Fibroblast of skin of right biceps (primary cell): ENCODE data around the gene TOPORS.
A peak's percentile ranks its signal among the peaks of the same experiment; 100 is the strongest.
"Not testable (repeated sequence)": the region's sequence is repeated elsewhere in the genome, so short reads cannot be mapped to it uniquely, and the experiment has no call there.

Source experiments
- DNase-seq: peaks from one replicate; pipeline ENCODE4 v3.0.0-alpha.2; 2013

Gene TOPORS

GRCh38 chr9:32552172-32552872 lies at the start of gene TOPORS, which contains the start of gene SMIM27:
TSS of gene TOPORS (minus strand) at chr9:32552586. CDS start at chr9:32552436, 150 bp downstream.
TSS of gene SMIM27 (plus strand) at chr9:32552327. CDS start at chr9:32552435, 108 bp downstream.
- DNase-seq, result peak; percentile 90

DNA sequence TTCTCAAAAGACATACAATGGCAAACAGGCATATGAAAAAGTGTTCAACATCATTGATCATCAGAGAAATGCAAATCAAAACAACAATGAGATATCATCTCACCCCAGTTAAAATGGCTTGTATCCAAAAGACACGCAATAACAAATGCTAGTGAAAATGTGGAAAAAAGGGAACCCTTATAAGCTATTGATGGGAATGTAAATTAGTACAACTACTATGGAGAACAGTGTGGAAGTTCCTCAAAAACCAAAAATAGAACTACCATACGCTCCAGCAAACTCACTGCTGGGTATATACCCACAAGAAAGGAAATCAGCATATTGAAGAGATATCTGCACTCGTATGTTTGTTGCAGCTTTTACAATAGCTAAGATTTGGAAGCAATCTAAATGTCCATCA lies 46.6 kb upstream of the TOPORS start:
- DNase-seq, result not testable (repeated sequence)

- no peak for DNase-seq
Measured at GRCh38 chr9:32596936-32597335, 44.5 kb upstream of the TOPORS start.

GRCh38 chr9:32596096-32596865 lies 43.9 kb upstream of the TOPORS start:
- no peak for DNase-seq

- DNase-seq, result no peak
Measured at GRCh38 chr9:32590898-32591297, 38.5 kb upstream of the TOPORS start.

DNA sequence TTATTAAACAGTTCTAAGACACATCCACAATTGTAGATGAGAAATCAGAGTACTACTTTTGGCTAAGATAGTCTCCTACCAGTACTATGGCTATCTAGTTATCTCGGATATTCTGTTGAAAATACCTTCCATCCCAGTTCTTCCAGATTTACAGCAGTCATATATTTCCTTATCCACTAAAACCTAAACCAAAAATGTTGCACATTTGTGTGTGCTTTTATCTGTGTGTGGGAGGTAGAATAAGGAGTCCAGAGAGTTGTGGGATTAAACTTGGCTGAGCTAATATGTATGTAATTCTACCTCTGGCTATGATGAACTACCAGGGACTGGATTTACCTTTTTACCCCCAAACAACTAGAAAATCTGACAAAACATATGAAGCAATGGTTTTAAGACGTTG lies 38.1 kb upstream of the TOPORS start:
- no peak for DNase-seq

- DNase-seq, result peak; percentile 48
Measured at GRCh38 chr9:32589083-32589723, 36.8 kb upstream of the TOPORS start.

- DNase-seq, result no peak
Measured at GRCh38 chr9:32587901-32588300, 35.5 kb upstream of the TOPORS start.

DNA sequence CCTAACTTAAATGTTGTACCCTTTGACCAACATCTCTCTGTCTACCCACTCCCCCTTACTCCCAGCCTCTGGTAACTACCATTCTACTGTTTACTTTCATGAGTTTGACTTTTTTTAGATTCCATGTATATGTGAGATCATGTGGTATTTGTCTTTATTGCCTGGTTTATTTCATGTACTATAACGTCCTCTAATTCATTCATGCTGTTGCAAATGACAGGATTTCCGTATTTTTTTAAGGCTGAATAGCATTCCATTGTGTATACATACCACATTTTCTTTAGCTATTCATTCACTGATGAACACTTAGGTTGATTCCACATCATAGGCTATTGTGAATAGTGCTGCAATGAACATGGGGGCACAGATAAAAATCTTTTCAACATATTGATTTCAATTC lies 32.4 kb upstream of the TOPORS start:
- peak; percentile 47 for DNase-seq

- peak; percentile 48 for DNase-seq
Measured at GRCh38 chr9:32581512-32582143, 29.2 kb upstream of the TOPORS start.

DNA sequence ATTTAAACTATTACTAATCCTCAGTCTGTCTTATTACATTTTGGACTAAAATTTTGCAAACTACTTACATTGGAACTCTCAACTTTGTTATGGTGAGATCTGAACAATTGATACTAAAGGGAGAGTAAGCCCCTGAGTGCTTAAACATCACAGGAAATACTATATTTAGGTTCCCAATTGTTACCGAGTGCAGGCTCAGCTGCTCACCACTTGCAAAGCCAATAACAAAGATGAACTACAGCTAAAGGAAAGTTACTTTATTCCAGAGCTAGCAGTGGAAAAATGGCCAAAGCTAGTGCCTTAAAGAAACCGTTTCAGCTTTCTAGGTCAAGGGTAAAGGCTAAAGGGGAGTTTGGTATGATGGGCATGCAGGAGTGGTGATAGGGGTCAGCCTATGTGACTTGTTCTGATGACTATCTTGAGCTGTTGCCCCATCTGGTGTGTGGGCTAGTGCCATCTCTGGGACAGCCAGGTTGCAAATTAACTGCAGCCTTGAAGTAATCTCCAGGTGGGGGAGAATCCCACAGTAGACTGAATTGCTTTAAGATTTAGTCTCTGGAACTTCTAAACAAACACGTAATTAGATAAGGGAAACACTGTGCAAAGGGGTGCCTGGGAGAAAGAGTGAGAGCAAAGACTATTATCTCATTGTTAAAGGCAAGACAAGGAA lies 28.4 kb upstream of the TOPORS start:
- DNase-seq, result no peak

- peak; percentile 43 for DNase-seq
Measured at GRCh38 chr9:32579706-32580331, 27.4 kb upstream of the TOPORS start.

DNA sequence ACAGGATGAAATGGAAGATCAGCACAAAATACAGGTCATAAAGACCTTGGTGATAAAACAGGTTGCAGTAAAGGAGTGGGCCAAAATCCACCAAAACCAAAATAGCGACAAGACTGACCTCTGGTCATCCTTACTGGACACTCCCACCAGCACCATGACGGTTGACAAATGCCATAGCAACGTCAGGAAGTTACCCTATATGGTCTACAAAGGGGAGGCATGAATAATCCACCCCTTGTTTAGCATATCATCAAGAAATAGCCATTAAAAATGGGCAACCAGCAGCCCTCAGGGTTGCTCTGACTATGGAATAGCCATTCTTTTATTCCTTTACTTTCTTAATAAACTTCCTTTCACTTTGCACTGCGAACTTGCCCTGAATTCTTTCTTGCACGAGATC lies 26.6 kb upstream of the TOPORS start:
- no peak for DNase-seq

GRCh38 chr9:32577316-32577715 lies 24.9 kb upstream of the TOPORS start:
- DNase-seq, result no peak

DNA sequence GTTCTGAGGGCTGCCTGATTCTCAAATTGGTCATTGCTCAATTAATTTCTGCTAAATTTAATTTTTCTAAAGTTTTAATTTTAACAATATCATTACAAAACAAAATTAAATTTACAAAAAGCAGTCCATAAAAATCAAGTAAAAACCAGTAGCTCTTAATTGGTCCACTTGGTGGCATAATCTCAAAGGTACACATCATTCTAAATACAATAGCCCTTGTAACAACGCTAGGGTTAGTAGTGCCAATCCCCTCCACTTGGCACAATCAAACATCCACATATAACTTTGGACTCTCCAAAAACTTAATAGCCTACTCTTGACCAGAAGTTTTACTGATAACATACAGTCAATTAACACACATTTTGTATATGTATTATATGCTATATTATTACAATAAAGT lies 22.5 kb upstream of the TOPORS start:
- no peak for DNase-seq

- no peak for DNase-seq
Measured at GRCh38 chr9:32573821-32574220, 21.4 kb upstream of the TOPORS start.

GRCh38 chr9:32572900-32573523 lies 20.6 kb upstream of the TOPORS start, which contains the start of gene NDUFB6:
TSS of gene NDUFB6 (minus strand) at chr9:32573159. CDS start at chr9:32573060, 99 bp downstream.
- peak; percentile 93 for DNase-seq

DNA sequence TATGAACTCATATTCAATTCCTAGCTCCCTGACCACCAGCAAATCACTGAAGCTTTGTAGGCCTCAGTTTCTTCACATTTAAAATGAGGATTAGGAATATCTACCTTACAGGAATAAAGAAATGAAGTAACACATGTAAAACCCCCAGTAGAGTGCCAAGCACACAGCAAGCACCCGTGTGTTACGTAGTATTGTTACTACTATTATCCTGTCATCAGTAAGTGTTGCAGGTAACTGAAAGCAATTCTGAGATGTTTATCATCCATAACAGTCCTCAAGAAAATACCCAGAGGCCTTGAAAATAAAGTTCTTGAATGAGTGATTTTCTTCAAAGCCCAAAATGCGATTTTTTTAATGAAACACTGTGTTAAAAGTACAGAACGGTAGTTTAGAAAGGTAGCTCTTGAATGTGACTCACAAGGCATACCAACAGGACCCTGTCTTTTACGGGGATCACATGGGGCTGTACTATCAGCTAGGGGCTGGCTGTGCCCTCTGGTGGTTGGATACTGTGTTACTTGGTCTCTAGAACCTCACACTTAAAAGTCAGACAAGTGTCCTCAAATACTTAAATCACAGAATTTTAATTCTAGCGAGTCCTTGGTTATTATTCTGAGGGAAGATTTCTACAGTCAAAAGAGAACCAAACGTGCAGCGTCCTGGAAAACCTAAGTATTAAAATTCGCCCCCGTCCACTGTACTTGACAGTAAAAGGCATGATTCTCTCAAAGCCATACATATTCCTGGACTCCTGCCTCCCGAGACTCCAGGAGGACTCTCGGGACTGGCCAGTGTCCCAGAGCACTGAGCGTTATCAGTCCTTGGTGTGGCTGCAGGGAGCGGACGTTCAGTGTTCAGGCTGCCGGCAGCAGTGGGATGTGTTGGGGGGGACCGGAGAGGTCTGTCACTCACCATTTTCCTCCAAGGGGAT lies 19.8 kb upstream of the TOPORS start:
- peak; percentile 73 for DNase-seq

DNA sequence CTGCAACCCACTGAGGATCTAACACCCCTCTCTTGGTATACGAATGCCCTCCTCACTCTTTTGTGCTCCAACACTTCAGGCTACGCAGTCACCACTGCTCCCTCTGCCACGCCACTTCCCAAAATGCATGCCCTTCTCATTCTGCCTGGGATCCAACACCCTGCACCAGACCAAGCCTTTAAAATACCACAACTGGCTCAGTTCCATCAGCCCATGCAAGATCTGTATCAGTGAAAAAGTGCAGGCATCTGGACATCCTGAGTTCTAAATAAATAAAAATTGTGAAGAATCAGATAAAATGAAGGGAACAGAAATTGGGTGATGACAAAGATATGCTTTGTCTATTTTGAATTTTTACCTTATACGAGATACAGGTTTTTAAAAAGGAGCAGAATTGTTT lies 17.9 kb upstream of the TOPORS start:
- no peak for DNase-seq

DNA sequence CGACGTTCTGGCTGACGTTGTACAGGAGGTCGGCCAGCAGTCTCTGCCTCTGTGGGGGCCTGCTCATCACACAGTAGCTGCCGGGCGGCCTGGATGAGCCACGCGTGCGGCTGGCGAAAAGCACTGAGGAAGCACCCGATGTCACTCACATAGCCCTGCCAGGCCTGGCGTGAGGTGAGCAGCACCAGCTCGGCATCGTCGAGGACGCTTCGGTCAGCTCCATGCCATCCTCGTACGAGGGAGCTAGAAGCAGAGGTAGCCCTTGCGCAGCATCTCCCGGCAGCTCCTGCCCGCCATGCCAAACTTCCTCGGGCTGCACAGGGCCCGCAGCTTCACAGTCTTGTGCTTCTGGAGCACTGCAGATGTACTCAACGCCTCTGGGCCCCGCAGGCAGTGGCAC lies 14.4 kb upstream of the TOPORS start:
- no peak for DNase-seq
